GM23338 (cell line): ENCODE measurements around the gene TPP2.

Experiments
- EZH2 ChIP-seq: fragments of 200-600 bp; sonication (generic); IDR thresholded peaks from one replicate; pipeline ENCODE4 v1.8.0; 2017; ENCODE audit warnings: antibody characterized with exemption, mild to moderate bottlenecking, low read depth; ENCODE audit not compliant: unreplicated experiment
- EZH2phosphoT487 ChIP-seq: fragments of 200-600 bp; sonication (generic); IDR thresholded peaks from one replicate; pipeline ENCODE4 v1.8.1; 2018; ENCODE audit warnings: antibody characterized with exemption; ENCODE audit not compliant: unreplicated experiment
- POLR2AphosphoS5 ChIP-seq: IDR thresholded peaks from 2 replicates; pipeline ENCODE4 v1.6.1; 2016; ENCODE audit warnings: antibody characterized with exemption, low read depth
- TF ChIP-seq, protein P1 (sequence below), 2 experiments: fragments of 200-600 bp in 1 of 2; sonication (generic) in 1 of 2; conservative IDR thresholded peaks; 2 replicates each; pipeline versions ENCODE4 v1.5.1 to v1.6.1; 2016 to 2017; ENCODE audit warnings: antibody characterized with exemption in 2 of 2, low read depth in 2 of 2, mild to moderate bottlenecking in 2 of 2, moderate library complexity in 1 of 2

DNA sequence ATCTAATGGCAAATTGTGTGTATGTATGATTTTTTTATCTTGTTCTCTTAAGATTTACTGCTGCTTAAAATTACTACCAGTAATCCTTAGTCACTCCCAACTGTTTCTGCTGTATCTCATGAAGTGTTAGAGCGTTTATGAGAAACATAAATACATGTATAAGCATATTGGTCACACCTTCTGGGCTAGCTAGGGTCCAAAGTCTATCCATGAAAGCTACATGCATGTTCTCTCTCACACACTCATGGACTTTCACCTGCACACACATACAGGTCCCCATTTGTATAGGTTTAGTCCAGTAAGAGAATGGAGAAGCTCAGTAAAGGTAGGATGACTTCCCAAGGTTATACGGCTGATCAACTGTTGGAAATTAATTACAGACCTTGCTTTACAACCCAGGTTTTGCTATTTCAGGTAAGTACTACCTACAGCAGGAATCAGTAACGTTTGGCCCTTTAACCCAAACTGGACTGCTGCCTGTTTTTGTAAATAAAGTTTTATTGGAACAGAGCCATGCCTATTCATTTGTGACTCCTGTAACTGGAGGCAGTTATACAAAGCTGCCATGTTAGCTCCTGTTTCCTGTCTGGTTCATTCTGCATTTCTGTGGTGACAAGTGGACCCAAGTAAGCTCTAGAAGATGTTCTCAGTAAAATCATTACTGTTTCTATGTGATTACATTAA, 82.8 kb downstream of the TPP2 start:
- TF ChIP-seq, protein P1, sequence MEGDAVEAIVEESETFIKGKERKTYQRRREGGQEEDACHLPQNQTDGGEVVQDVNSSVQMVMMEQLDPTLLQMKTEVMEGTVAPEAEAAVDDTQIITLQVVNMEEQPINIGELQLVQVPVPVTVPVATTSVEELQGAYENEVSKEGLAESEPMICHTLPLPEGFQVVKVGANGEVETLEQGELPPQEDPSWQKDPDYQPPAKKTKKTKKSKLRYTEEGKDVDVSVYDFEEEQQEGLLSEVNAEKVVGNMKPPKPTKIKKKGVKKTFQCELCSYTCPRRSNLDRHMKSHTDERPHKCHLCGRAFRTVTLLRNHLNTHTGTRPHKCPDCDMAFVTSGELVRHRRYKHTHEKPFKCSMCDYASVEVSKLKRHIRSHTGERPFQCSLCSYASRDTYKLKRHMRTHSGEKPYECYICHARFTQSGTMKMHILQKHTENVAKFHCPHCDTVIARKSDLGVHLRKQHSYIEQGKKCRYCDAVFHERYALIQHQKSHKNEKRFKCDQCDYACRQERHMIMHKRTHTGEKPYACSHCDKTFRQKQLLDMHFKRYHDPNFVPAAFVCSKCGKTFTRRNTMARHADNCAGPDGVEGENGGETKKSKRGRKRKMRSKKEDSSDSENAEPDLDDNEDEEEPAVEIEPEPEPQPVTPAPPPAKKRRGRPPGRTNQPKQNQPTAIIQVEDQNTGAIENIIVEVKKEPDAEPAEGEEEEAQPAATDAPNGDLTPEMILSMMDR (conservative IDR thresholded peaks at IDR 0.05; ENCODE audit: low read depth in 2 of 2), result no peak
- no peak for TF ChIP-seq POLR2AphosphoS5
- TF ChIP-seq EZH2phosphoT487, result no peak
- TF ChIP-seq EZH2, result no peak
